GM12878 (cell line): ENCODE measurements around the gene PCCA.

Source experiments
- BHLHE40 ChIP-seq, 2 experiments: fragments of 450-650 bp in 1 of 2; IDR thresholded peaks; 2 replicates each; pipeline ENCODE4 v1.6.1; 2011 to 2017; ENCODE audit warnings: low read depth in 2 of 2, borderline replicate concordance in 1 of 2, improper control_type of control experiment in 1 of 2, low read length in 1 of 2, mild to moderate bottlenecking in 1 of 2
- CBX3 ChIP-seq: fragments of 200-600 bp; sonication (generic); IDR thresholded peaks from 2 replicates; pipeline ENCODE4 v1.6.1; 2016; ENCODE audit warnings: low read depth, borderline replicate concordance
- CHD1 ChIP-seq: IDR thresholded peaks from 2 replicates; pipeline ENCODE4 v1.6.1; 2012; ENCODE audit warnings: low read depth, low read length, improper control_type of control experiment
- HDGF ChIP-seq: fragments of 450-650 bp; IDR thresholded peaks from 2 replicates; pipeline ENCODE4 v1.6.1; 2016; ENCODE audit warnings: antibody characterized with exemption
- MXI1 ChIP-seq: fragments of 150-350 bp; IDR thresholded peaks from 2 replicates; pipeline ENCODE4 v1.6.1; 2011; ENCODE audit warnings: low read depth, mild to moderate bottlenecking, inconsistent platforms, low read length, improper control_type of control experiment
- RBBP5 ChIP-seq: fragments of 200-600 bp; sonication (generic); conservative IDR thresholded peaks from 2 replicates; pipeline ENCODE4 v1.6.1; 2016
- SIN3A ChIP-seq: IDR thresholded peaks from 2 replicates; pipeline ENCODE4 v1.6.1; 2012; ENCODE audit warnings: low read depth, low read length, improper control_type of control experiment
- TAF1 ChIP-seq: IDR thresholded peaks from 2 replicates; pipeline ENCODE4 v1.6.1; 2011; ENCODE audit warnings: mild to moderate bottlenecking, low read depth, low read length, borderline replicate concordance
- ZNF274 ChIP-seq: IDR thresholded peaks from one replicate; pipeline ENCODE4 v1.8.0; 2011; ENCODE audit not compliant: insufficient read length, insufficient read depth
- TF ChIP-seq, protein P1 (sequence below), 3 experiments: IDR thresholded peaks in 2 of 3; conservative IDR thresholded peaks in 1 of 3; 2 replicates each; pipeline ENCODE4 v1.5.1; 2011; ENCODE audit warnings: low read depth in 3 of 3, low read length in 3 of 3, mild to moderate bottlenecking in 3 of 3, control low read depth in 2 of 3, moderate library complexity in 2 of 3, inconsistent platforms in 1 of 3, mixed read lengths in 1 of 3; ENCODE audit not compliant: control insufficient read depth in 2 of 3, insufficient read depth in 1 of 3; ENCODE audit errors: extremely low read depth in 1 of 3
- TF ChIP-seq, protein P2 (sequence below): fragments of 450-650 bp; IDR thresholded peaks from 2 replicates; pipeline ENCODE4 v1.6.1; 2017; ENCODE audit warnings: mild to moderate bottlenecking, low read depth, inconsistent platforms; ENCODE audit not compliant: poor library complexity, severe bottlenecking
- TF ChIP-seq, protein P3 (sequence below): fragments of 450-650 bp; IDR thresholded peaks from 2 replicates; pipeline ENCODE4 v1.6.1; 2017; ENCODE audit warnings: mild to moderate bottlenecking

DNA sequence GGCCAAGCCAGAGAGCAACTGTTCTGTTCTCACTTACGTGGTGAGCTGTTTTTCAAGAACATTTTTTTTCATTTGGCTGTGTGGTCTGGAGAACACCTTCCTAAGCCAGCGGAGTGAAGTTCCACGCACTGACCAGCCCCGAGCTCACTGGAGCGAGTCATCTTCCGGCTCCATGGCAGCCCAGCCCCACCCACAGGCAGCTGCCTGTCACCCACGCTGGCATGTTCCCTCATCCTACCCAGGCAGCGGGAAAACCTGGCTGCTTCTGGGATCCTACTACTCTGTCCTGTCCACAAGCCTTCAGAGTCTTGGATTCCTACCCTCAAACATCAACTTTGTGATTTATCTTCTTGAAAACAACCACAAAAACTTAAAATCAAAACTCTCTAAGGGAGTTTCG lies 423.5 kb downstream of the PCCA start:
- TF ChIP-seq CBX3 (no peak), SIN3A (no peak), MXI1 (no peak), CHD1 (no peak), BHLHE40 (IDR thresholded peaks at IDR 0.05; ENCODE audit: borderline replicate concordance in 1 of 2, low read depth in 2 of 2, low read length in 1 of 2) (no peak), RBBP5 (no peak), TAF1 (no peak), HDGF (no peak), ZNF274 (no peak)
- TF ChIP-seq, protein P1, sequence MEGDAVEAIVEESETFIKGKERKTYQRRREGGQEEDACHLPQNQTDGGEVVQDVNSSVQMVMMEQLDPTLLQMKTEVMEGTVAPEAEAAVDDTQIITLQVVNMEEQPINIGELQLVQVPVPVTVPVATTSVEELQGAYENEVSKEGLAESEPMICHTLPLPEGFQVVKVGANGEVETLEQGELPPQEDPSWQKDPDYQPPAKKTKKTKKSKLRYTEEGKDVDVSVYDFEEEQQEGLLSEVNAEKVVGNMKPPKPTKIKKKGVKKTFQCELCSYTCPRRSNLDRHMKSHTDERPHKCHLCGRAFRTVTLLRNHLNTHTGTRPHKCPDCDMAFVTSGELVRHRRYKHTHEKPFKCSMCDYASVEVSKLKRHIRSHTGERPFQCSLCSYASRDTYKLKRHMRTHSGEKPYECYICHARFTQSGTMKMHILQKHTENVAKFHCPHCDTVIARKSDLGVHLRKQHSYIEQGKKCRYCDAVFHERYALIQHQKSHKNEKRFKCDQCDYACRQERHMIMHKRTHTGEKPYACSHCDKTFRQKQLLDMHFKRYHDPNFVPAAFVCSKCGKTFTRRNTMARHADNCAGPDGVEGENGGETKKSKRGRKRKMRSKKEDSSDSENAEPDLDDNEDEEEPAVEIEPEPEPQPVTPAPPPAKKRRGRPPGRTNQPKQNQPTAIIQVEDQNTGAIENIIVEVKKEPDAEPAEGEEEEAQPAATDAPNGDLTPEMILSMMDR (IDR thresholded peaks at IDR 0.05 in 2 of 3, conservative IDR thresholded peaks at IDR 0.05 in 1 of 3; ENCODE audit: control insufficient read depth in 2 of 3, extremely low read depth in 1 of 3, insufficient read depth in 1 of 3, low read depth in 3 of 3, low read length in 3 of 3): no peak
- TF ChIP-seq, protein P2, sequence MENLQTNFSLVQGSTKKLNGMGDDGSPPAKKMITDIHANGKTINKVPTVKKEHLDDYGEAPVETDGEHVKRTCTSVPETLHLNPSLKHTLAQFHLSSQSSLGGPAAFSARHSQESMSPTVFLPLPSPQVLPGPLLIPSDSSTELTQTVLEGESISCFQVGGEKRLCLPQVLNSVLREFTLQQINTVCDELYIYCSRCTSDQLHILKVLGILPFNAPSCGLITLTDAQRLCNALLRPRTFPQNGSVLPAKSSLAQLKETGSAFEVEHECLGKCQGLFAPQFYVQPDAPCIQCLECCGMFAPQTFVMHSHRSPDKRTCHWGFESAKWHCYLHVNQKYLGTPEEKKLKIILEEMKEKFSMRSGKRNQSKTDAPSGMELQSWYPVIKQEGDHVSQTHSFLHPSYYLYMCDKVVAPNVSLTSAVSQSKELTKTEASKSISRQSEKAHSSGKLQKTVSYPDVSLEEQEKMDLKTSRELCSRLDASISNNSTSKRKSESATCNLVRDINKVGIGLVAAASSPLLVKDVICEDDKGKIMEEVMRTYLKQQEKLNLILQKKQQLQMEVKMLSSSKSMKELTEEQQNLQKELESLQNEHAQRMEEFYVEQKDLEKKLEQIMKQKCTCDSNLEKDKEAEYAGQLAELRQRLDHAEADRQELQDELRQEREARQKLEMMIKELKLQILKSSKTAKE: no peak
- TF ChIP-seq, protein P3, sequence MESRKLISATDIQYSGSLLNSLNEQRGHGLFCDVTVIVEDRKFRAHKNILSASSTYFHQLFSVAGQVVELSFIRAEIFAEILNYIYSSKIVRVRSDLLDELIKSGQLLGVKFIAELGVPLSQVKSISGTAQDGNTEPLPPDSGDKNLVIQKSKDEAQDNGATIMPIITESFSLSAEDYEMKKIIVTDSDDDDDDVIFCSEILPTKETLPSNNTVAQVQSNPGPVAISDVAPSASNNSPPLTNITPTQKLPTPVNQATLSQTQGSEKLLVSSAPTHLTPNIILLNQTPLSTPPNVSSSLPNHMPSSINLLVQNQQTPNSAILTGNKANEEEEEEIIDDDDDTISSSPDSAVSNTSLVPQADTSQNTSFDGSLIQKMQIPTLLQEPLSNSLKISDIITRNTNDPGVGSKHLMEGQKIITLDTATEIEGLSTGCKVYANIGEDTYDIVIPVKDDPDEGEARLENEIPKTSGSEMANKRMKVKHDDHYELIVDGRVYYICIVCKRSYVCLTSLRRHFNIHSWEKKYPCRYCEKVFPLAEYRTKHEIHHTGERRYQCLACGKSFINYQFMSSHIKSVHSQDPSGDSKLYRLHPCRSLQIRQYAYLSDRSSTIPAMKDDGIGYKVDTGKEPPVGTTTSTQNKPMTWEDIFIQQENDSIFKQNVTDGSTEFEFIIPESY: no peak
